HepG2 (cell line): ENCODE data around the gene ZNF211. TPM values are rescaled to one million over a fixed set of nuclear protein-coding genes. Genes with fewer than 3 reads are reported as not detected.

Experiments
- BCL3 ChIP-seq: sonication (generic); formaldehyde crosslinking; IDR thresholded peaks from 2 replicates; pipeline ENCODE4 v1.5.1; 2020; ENCODE audit warnings: mild to moderate bottlenecking, missing genetic modification reagents, moderate library complexity
- BHLHE40 ChIP-seq: IDR thresholded peaks from 2 replicates; pipeline ENCODE4 v1.6.1; 2011; ENCODE audit warnings: low read length, improper control_type of control experiment
- BRF2 ChIP-seq: sonication (generic); formaldehyde crosslinking; IDR thresholded peaks from 2 replicates; pipeline ENCODE4 v1.8.1; 2022; ENCODE audit warnings: mild to moderate bottlenecking, missing genetic modification reagents
- CEBPG ChIP-seq: IDR thresholded peaks from 2 replicates; pipeline ENCODE4 v1.6.1; 2016
- CREB3 ChIP-seq: sonication (generic); formaldehyde crosslinking; IDR thresholded peaks from 2 replicates; pipeline ENCODE4 v1.5.0; 2020; ENCODE audit warnings: missing genetic modification reagents
- GFI1 ChIP-seq: sonication (generic); formaldehyde crosslinking; IDR thresholded peaks from 2 replicates; pipeline ENCODE4 v1.5.0; 2020; ENCODE audit warnings: missing genetic modification reagents, mild to moderate bottlenecking, borderline replicate concordance
- IRF2 ChIP-seq: IDR thresholded peaks from 2 replicates; pipeline ENCODE4 v1.6.1; 2018; ENCODE audit warnings: missing genetic modification reagents, missing compliant biosample characterization
- LRRFIP1 ChIP-seq: sonication (generic); formaldehyde crosslinking; conservative IDR thresholded peaks from 2 replicates; pipeline ENCODE4 v1.4.0; 2020; ENCODE audit warnings: missing genetic modification reagents
- MNT ChIP-seq: fragments of 450-650 bp; IDR thresholded peaks from 2 replicates; pipeline ENCODE4 v1.6.1; 2016
- PRDM15 ChIP-seq: sonication (generic); formaldehyde crosslinking; IDR thresholded peaks from 2 replicates; pipeline ENCODE4 v1.4.0; 2020; ENCODE audit warnings: missing genetic modification reagents
- RBAK ChIP-seq: sonication (generic); formaldehyde crosslinking; IDR thresholded peaks from 2 replicates; pipeline ENCODE4 v1.5.1; 2020; ENCODE audit warnings: mild to moderate bottlenecking, missing genetic modification reagents
- RFXANK ChIP-seq: IDR thresholded peaks from 2 replicates; pipeline ENCODE4 v1.6.1; 2016
- SNRNP70 ChIP-seq: fragments of 200-400 bp; formaldehyde crosslinking; IDR thresholded peaks from 2 replicates; pipeline ENCODE4 v1.6.1; 2017; ENCODE audit warnings: mild to moderate bottlenecking, low read depth, low read length, moderate library complexity
- SP140L ChIP-seq: sonication (generic); formaldehyde crosslinking; IDR thresholded peaks from 2 replicates; pipeline ENCODE4 v1.4.0; 2020; ENCODE audit warnings: missing genetic modification reagents, borderline replicate concordance
- ZNF24 ChIP-seq: fragments of 450-650 bp; IDR thresholded peaks from 2 replicates; pipeline ENCODE4 v1.6.1; 2017; ENCODE audit warnings: antibody characterized with exemption, mild to moderate bottlenecking
- ZNF720 ChIP-seq: sonication (generic); formaldehyde crosslinking; IDR thresholded peaks from 2 replicates; pipeline ENCODE4 v1.4.0; 2020; ENCODE audit warnings: missing genetic modification reagents
- polyA plus RNA-seq, 8 experiments: library from polyadenylated mRNA; depleted of rRNA in 3 of 8; stranded (reverse) in 7 of 8; unstranded in 1 of 8; fragments of >200 nt; fragmentation: Illumina TruSeq in 4 of 8; extraction: Trizol in 4 of 8; gene quantifications; 2 replicates each; pipeline versions ENCODE4 v1.2.1 to v1.2.3, GENCODE V29; 2011 to 2016; ENCODE audit warnings: low read depth in 4 of 8, missing spikeins in 1 of 8, mixed read lengths in 1 of 8; ENCODE audit not compliant: insufficient read depth in 1 of 8
- total RNA-seq, 5 experiments: library from RNA; depleted of rRNA; stranded (reverse); fragments of >200 nt; fragmentation: Illumina TruSeq; extraction: Trizol; gene quantifications; 2 replicates each; pipeline ENCODE4 v1.2.3, GENCODE V29; 2016; ENCODE audit warnings: low read depth in 1 of 5
- TF ChIP-seq, protein P1 (sequence below): sonication (generic); formaldehyde crosslinking; IDR thresholded peaks from 2 replicates; pipeline ENCODE4 v1.5.0; 2020; ENCODE audit warnings: missing genetic modification reagents

ZNF211 gene
- total and polyA plus RNA-seq, 2 of the 13 experiments (the other 11 are each of a cell fraction or from before 2014, with no cell fraction given): 9.9 to 11.2 TPM

DNA sequence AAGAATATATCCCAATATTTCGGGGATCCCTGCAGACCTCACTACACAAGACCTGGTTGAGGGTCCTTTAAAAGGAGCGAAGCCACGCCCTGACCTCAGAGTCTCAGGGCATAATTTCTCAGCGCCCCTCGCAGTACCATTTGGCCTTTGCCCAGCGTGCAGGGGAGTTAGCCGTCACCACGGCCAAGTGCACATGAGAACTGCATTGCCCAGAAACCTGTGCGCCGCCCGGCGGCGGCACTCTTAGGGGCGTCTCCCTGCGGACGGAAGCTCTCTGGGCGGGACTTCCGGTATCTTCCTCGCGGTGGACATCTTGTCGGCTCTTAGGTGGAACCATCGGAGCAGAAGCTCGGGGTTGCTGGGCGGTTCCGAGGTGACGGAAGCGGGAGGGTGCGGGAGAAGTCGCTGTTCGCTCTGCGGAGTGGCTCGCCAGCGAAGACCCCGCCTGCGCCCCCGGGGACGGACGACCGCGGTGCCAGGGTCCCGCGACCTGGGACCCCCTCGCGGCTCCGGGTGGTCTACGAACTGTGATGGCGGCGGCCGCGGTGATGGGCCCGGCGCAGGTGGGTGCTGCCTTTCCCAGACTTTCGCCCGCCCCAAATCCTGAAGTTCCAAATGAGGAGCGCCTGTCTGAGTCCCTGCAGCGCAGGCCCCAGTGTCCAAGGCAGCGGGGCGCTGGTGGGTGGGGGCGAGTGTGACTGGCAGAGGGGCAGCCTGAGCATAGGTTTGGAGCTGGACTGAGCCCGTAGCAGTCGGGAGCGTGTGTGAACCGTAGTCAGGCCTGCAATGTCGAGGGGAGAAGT lies 18.8 kb upstream of the ZNF211 start, which contains the start of gene ZNF134 (continued):
- TF ChIP-seq LRRFIP1 (CRISPR knock-in tag): no peak
- peak; percentile 38; the same call in 1 of the 2 replicates for TF ChIP-seq GFI1 (CRISPR knock-in tag)
- no peak for TF ChIP-seq CEBPG (CRISPR knock-in tag)
- TF ChIP-seq, protein P1, sequence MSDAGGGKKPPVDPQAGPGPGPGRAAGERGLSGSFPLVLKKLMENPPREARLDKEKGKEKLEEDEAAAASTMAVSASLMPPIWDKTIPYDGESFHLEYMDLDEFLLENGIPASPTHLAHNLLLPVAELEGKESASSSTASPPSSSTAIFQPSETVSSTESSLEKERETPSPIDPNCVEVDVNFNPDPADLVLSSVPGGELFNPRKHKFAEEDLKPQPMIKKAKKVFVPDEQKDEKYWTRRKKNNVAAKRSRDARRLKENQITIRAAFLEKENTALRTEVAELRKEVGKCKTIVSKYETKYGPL (CRISPR knock-in tag): no peak
- no peak for TF ChIP-seq ZNF720 (CRISPR knock-in tag)
- TF ChIP-seq CREB3: peak; percentile 65; the same call in 1 of the 2 replicates
- no peak for TF ChIP-seq RFXANK
- TF ChIP-seq BRF2 (CRISPR knock-in tag): peak; percentile 47; the same call in 1 of the 2 replicates
- 0 out of 2 replicates have a peak, but pooled peaks have one; percentile 29 for TF ChIP-seq PRDM15 (CRISPR knock-in tag)
- peak; percentile 95 for TF ChIP-seq IRF2
- no peak for TF ChIP-seq MNT
- TF ChIP-seq ZNF24: no peak
- TF ChIP-seq SP140L (CRISPR knock-in tag): no peak
- no peak for TF ChIP-seq SNRNP70
- TF ChIP-seq BHLHE40: no peak
- peak; percentile 56; the same call in 1 of the 2 replicates for TF ChIP-seq BCL3 (CRISPR knock-in tag)
- TF ChIP-seq RBAK (CRISPR knock-in tag): no peak
